Measurements from ENCODE around the gene HDAC9.

- TF ChIP-seq POLR2A (IDR thresholded peaks at IDR 0.05) (no peak), CTCF (IDR thresholded peaks at IDR 0.05 in 4 of 5, conservative IDR thresholded peaks at IDR 0.05 in 1 of 5) (no peak)
These were observed 40.4 kb downstream of the HDAC9 start for GRCh38 chr7:18535810-18536415.
